Ishikawa (cell line): ENCODE data around the gene CCDC88A.

ENCODE experiments used
- EP300 ChIP-seq: IDR thresholded peaks from 2 replicates; pipeline ENCODE4 v1.6.1; 2012; ENCODE audit warnings: borderline replicate concordance
- MAX ChIP-seq: IDR thresholded peaks from 2 replicates; pipeline ENCODE4 v1.6.1; 2012
- RAD21 ChIP-seq: IDR thresholded peaks from 2 replicates; pipeline ENCODE4 v1.6.1; 2012; ENCODE audit warnings: low read depth
- TCF12 ChIP-seq: IDR thresholded peaks from 2 replicates; pipeline ENCODE4 v1.6.1; 2012; ENCODE audit warnings: low read depth
- YY1 ChIP-seq: IDR thresholded peaks from 2 replicates; pipeline ENCODE4 v1.6.1; 2012; ENCODE audit warnings: low read depth

GRCh38 chr2:55399815-55400214, 19.8 kb downstream of the CCDC88A start:
- TF ChIP-seq YY1 (no peak), EP300 (no peak), TCF12 (no peak), MAX (no peak), RAD21 (no peak)
